Immature natural killer cell (primary cell): ENCODE results near the gene USP8. TPM values are rescaled to one million over a fixed set of nuclear protein-coding genes. Genes with fewer than 3 reads are reported as not detected.
"Not testable (repeated sequence)": the region's sequence is repeated elsewhere in the genome, so short reads cannot be mapped to it uniquely, and the experiment has no call there.

Experiments used
- DNase-seq, 3 donors: peaks; one replicate each; pipeline ENCODE4 v3.0.0; 2022; ENCODE audit warnings: mixed read lengths in 1 of 3
- H3K27ac Mint-ChIP-seq, 6 donors: one replicate each; pipeline ENCODE4 v1.8.0; 2020; ENCODE audit warnings: mixed read lengths in 6 of 6, mild to moderate bottlenecking in 5 of 6, inconsistent platforms in 4 of 6, moderate library complexity in 3 of 6
- H3K27me3 Mint-ChIP-seq, 3 donors: one replicate each; pipeline ENCODE4 v1.8.0; 2020 to 2021; ENCODE audit warnings: low read depth in 3 of 3, mild to moderate bottlenecking in 3 of 3, mixed read lengths in 3 of 3, moderate library complexity in 3 of 3, inconsistent platforms in 1 of 3
- H3K36me3 Mint-ChIP-seq, 3 donors: one replicate each; pipeline ENCODE4 v1.8.0; 2020; ENCODE audit warnings: mixed read lengths in 3 of 3, inconsistent platforms in 2 of 3, mild to moderate bottlenecking in 2 of 3
- H3K4me1 Mint-ChIP-seq, 2 donors: one replicate each; pipeline ENCODE4 v1.8.0; 2020; ENCODE audit warnings: inconsistent platforms in 2 of 2, mild to moderate bottlenecking in 2 of 2, mixed read lengths in 2 of 2, moderate library complexity in 1 of 2
- H3K4me3 Mint-ChIP-seq, 5 donors: one replicate each; pipeline ENCODE4 v1.8.0; 2020; ENCODE audit warnings: mild to moderate bottlenecking in 5 of 5, mixed read lengths in 5 of 5, inconsistent platforms in 3 of 5, moderate library complexity in 3 of 5
- H3K9me3 Mint-ChIP-seq, 6 donors: one replicate each; pipeline ENCODE4 v1.8.0; 2020; ENCODE audit warnings: mild to moderate bottlenecking in 6 of 6, mixed read lengths in 6 of 6, inconsistent platforms in 4 of 6, moderate library complexity in 3 of 6
- polyA plus RNA-seq, 3 donors: library from polyadenylated mRNA; unstranded; fragments of 300-500 nt; fragmentation: Illumina TruSeq; gene quantifications; one replicate each; pipeline ENCODE4 v1.2.3, GENCODE V29; 2021

Gene USP8
- polyA plus RNA-seq, 3 donors from 2014 or later, result 18.0 to 52.8 (median 26.8) TPM

DNA sequence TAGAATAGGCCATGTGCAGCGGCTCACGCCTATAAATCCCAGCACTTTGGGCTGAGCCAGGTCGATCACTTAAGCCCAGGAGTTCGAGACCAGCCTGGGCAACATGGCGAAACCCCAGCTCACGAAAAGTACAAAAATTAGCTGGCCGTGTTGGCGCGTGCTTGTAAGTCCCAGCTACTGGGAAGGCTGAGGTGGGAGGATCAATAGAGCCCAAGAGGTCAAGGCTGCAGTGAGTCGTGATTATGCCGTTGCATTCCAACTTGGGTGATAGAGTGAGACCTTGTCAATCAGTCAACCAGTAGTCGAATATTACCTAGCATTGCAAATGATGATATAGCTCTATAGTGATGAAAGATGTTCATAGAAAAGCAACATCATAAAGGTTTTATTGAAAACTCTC lies 51.9 kb downstream of the USP8 start:
- Mint-ChIP-seq H3K27ac (no peak overlapping the region), H3K9me3 (no peaks in the 10 kb centered on the region), H3K36me3 (peaks cover 20 to 40% (median 23%) of the 10 kb centered on the region in 3 donors)

DNA sequence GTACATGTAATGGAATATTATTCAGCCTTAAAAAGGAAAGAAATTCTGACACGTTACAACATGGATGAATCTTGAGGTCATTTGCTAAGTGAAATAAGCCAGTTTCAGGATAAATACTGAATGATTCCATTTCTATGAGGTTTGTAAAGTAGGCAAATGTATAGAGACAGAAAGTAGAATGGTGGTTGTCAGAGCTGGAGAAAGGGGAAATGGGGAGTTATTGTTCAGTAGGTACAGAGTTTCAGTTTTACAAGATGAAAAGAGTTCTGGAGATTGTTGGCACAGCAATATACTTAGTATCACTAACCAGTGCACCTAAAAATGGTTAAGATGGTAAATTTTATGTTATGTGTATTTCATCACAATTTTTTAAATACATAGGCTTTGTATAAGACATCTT lies 60.6 kb downstream of the USP8 start:
- H3K9me3 Mint-ChIP-seq, result no peaks in the 10 kb centered on the region
- peaks cover 20 to 43% (median 38%) of the 10 kb centered on the region in 3 donors for H3K36me3 Mint-ChIP-seq
- H3K4me3 Mint-ChIP-seq, result no peak overlapping the region

More for the DNA sequence above, 51.9 kb downstream of the USP8 start:
- Mint-ChIP-seq H3K27me3 (no peaks in the 10 kb centered on the region), H3K4me1 (peaks cover 3 to 9% of the 10 kb centered on the region in 2 donors), H3K4me3 (no peak overlapping the region)
- no peak for DNase-seq

DNA sequence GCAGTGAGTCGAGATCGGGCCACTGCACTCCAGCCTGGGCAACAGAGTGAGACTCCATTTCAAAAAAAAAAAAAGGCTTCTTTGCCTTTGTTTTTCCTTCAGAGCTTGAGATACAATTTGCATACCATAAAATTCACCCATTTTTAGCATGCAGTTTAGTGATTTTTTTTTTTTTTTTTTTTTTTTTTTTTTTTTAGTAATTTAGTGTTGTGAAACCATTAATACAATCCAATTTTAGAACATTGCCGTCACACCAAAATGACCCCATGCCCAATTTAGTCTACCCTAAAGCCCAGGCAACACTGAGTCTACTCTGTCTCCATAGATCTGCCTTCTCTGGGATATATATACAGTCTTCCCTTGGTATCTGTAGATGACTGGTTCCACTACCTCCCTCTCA lies 61.2 kb downstream of the USP8 start:
- H3K4me3 Mint-ChIP-seq, result no peak overlapping the region
- H3K27ac Mint-ChIP-seq, result no peak overlapping the region
- peaks cover 10 to 25% of the 10 kb centered on the region in 2 donors for H3K4me1 Mint-ChIP-seq
- H3K36me3 Mint-ChIP-seq, result peaks cover 24 to 48% (median 37%) of the 10 kb centered on the region in 3 donors
- no peak for DNase-seq
- H3K27me3 Mint-ChIP-seq, result no peaks in the 10 kb centered on the region
- H3K9me3 Mint-ChIP-seq, result no peaks in the 10 kb centered on the region

More for the DNA sequence above, 60.6 kb downstream of the USP8 start:
- peaks cover 10 to 26% of the 10 kb centered on the region in 2 donors for H3K4me1 Mint-ChIP-seq
- no peaks in the 10 kb centered on the region for H3K27me3 Mint-ChIP-seq
- no peak for DNase-seq
- H3K27ac Mint-ChIP-seq, result peak overlapping the region in 1 of 6 donors; percentile 55

DNA sequence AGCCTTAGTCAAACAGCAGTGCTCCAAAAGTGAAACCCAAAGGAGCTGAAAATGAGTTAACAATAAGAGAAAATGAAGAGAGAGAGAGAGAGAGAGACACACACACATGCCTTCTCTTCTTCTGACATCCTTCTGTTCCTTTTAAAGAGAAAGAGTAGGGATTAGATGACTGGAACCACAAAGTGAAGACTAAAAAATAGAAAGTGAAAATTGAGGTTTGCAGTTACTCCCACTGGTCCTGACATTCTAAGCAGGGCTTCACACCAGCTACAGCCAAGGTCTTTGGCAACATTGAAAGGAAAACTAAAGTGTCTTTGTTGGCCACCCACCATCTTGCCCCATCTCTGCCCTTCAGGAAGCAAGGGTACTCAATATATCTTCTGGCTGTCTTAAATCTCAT lies 63.1 kb downstream of the USP8 start:
- Mint-ChIP-seq H3K27ac (peak overlapping the region; percentile 0 to 73 (median 40)), H3K36me3 (peaks cover 13 to 47% (median 27%) of the 10 kb centered on the region in 3 donors), H3K27me3 (no peaks in the 10 kb centered on the region), H3K9me3 (no peaks in the 10 kb centered on the region), H3K4me1 (peaks cover 7 to 9% of the 10 kb centered on the region in 2 donors), H3K4me3 (no peak overlapping the region)
- DNase-seq, result no peak

DNA sequence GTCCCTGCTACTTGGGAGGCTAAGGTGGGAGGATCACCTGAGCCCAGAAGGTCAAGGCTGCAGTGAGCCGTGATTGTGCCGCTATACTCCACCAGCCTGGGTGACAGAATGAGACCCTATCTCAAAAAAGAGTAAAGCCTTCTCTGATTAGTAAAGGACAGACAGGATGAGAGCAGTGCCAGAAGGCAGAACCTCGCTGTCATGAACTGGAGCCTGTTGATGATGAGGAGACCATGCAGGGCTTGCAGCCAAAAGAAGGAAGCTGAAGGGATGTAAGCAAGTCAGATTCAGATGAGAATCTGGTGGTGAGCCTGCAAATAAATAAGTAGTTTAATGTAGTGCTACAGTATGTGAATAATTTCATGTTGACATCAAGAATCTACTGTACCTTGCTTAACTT lies 69.4 kb downstream of the USP8 start:
- DNase-seq, result no peak
- Mint-ChIP-seq H3K4me1 (no peaks in the 10 kb centered on the region), H3K4me3 (no peak overlapping the region), H3K27me3 (peaks cover 0 to 3% (median 0%) of the 10 kb centered on the region in 3 donors), H3K36me3 (peaks cover 28 to 60% (median 32%) of the 10 kb centered on the region in 3 donors), H3K27ac (no peak overlapping the region), H3K9me3 (no peaks in the 10 kb centered on the region)

DNA sequence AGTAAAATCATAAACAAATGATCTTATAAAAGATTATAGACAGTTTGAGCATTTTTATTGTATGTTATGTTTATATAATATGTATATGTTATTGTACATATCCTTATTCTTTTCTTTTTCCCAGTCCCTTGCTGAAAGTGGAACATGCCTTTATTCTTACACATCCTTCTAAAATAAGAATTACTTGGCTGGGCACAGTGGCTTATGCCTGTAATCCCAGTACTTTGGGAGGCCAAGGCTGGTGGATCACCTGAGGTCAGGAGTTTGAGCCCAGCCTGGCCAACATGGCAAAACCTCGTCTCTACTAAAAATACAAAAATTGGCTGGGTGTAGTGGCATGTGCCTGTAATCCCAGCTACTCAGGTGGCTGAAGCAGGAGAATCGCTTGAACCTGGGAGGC lies 70.3 kb downstream of the USP8 start:
- H3K36me3 Mint-ChIP-seq, result peaks cover 24 to 65% (median 32%) of the 10 kb centered on the region in 3 donors
- not testable (repeated sequence) for H3K27me3 Mint-ChIP-seq, H3K4me1 Mint-ChIP-seq, DNase-seq, H3K9me3 Mint-ChIP-seq, H3K27ac Mint-ChIP-seq, H3K4me3 Mint-ChIP-seq

DNA sequence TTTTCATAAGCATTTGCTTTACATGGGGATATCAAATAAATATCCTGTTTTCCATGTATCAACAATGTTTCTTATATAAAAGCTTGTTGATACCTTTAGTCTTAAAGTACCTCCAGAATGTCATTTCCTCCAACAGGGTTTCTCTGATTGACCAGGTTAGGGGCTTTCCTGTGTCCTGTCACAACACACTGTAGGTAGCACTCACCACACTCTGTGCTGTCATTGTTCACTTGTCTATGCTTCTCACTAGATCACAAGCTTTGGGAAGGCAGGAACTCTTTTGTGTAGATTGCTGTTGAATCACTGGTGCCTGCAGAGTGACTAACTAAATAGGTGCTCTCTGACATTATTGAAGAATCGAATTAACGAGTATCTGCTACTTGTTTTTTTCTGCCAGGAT lies 72.5 kb downstream of the USP8 start:
- Mint-ChIP-seq H3K27me3 (peaks cover 0 to 3% (median 0%) of the 10 kb centered on the region in 3 donors), H3K9me3 (no peaks in the 10 kb centered on the region), H3K27ac (no peak overlapping the region), H3K36me3 (peaks cover 17 to 58% (median 29%) of the 10 kb centered on the region in 3 donors), H3K4me1 (no peaks in the 10 kb centered on the region), H3K4me3 (no peak overlapping the region)
- DNase-seq, result no peak

DNA sequence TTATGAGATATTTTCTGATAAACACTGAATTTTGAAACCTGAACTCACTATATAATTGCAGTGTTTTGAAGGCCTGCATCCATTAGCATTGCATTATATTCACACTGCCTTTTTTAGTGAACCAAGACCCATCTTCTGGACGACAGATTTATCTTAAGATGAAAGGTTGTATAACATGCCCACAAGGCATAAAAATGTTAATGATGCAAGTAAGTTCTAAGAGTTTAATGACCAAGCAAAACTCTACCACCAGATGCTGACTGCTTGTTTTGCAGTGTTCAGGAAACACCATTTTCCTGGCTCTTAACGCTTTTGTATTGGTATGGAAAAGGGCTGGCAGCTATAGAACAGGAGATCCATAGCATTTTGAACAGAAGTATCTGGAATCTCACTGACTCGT lies 76.1 kb downstream of the USP8 start:
- Mint-ChIP-seq H3K9me3 (no peaks in the 10 kb centered on the region), H3K4me3 (no peak overlapping the region), H3K27me3 (peaks cover 0 to 3% (median 0%) of the 10 kb centered on the region in 3 donors), H3K36me3 (peaks cover 11 to 43% (median 19%) of the 10 kb centered on the region in 3 donors), H3K4me1 (peaks cover 10 to 14% of the 10 kb centered on the region in 2 donors), H3K27ac (peak overlapping the region in 1 of 6 donors; percentile 58)
- DNase-seq, result no peak

DNA sequence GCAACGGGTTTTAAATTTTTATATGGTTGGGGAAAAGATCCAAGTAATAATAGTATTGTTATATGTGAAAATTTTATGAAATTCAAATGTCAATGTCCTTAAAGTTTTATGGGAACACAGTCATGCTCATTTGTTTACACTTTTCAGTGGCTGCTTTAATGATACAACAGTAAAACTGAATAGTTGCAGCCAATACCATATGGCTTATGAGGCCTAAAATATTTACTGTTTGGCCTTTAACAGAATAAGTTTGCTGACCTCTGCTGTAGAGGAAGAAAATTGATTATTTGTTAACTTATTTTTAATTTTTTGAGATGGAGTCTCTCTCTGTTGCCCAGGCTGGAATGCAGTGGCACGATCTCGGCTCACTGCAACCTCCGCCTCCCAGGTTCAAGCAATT lies 77.6 kb downstream of the USP8 start:
- no peak overlapping the region for H3K27ac Mint-ChIP-seq
- H3K4me3 Mint-ChIP-seq, result no peak overlapping the region
- H3K9me3 Mint-ChIP-seq, result no peaks in the 10 kb centered on the region
- peaks cover 10 to 14% of the 10 kb centered on the region in 2 donors for H3K4me1 Mint-ChIP-seq
- H3K27me3 Mint-ChIP-seq, result peaks cover 0 to 3% (median 0%) of the 10 kb centered on the region in 3 donors
- no peak for DNase-seq
- H3K36me3 Mint-ChIP-seq, result peaks cover 5 to 36% (median 13%) of the 10 kb centered on the region in 3 donors

DNA sequence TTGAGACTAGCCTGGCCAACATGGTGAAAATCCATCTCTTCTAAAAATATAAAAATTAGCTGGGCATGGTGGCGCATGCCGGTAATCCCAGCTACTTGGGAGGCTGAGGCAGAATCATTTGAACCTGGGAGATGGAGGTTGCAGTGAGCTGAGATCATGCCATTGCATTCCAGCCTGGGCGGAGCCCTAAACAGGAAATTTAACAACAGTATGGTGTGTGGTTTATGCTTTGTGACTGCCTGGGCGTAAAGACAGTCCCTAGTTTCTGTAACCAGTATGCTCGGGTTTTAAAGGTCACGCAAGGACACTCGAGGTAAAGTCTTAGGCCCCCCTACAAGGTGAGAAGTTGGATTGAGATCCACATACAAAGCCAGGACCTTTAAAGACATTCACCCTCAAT lies 78.9 kb downstream of the USP8 start:
- peak overlapping the region in 2 of 6 donors; percentile 57 to 65 for H3K27ac Mint-ChIP-seq
- H3K4me3 Mint-ChIP-seq, result no peak overlapping the region
- H3K27me3 Mint-ChIP-seq, result peaks cover 0 to 3% (median 2%) of the 10 kb centered on the region in 3 donors
- H3K4me1 Mint-ChIP-seq, result peaks cover 10 to 14% of the 10 kb centered on the region in 2 donors
- H3K9me3 Mint-ChIP-seq, result no peaks in the 10 kb centered on the region
- DNase-seq, result no peak
- peaks cover 5 to 32% (median 13%) of the 10 kb centered on the region in 3 donors for H3K36me3 Mint-ChIP-seq

DNA sequence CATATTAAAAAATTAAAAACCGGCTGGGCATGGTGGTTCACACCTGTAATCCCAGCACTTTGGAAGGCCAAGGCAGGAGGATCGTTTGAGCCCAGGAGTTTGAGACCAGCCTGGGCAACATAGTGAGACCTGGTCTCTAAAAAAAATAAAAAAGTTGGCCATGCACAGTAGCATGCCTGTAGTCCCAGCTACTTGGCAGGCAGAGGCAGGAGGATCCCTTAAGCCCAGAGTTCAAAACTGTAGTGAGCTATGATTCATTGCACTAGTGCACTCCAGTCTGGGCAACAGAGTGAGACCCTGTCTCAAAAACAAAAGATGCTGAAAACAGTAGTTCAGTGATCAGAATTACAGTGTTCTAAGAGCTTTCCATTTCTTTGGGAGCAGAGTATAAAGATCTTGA lies 81.5 kb downstream of the USP8 start:
- H3K9me3 Mint-ChIP-seq, H3K4me3 Mint-ChIP-seq, H3K27me3 Mint-ChIP-seq, DNase-seq: not testable (repeated sequence)
- Mint-ChIP-seq H3K27ac (peak overlapping the region in 1 of 6 donors; percentile 33), H3K36me3 (peaks cover 5 to 14% (median 5%) of the 10 kb centered on the region in 3 donors), H3K4me1 (peaks cover 10 to 14% of the 10 kb centered on the region in 2 donors)

DNA sequence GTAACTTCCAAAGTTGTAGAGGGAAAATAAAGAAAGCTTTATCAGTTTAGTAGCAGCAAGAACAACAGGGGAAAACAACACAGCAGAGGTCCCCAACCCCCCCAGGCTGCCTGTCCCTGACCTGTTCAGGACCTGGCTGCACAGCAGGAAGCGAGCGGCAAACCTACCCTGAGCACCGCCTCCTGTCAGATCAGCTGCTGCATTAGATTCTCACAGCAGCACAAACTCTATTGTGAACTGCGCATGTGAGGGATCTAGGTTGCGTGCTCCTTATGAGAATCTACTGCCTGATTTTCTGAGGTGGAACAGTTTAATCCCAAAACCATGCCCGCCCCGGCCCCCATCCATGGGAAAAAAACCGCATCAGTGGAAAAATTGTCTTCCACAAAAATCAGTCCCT lies 81.9 kb downstream of the USP8 start:
- no peaks in the 10 kb centered on the region for H3K9me3 Mint-ChIP-seq
- H3K4me3 Mint-ChIP-seq, result no peak overlapping the region
- H3K27ac Mint-ChIP-seq, result no peak overlapping the region
- peaks cover 10 to 14% of the 10 kb centered on the region in 2 donors for H3K4me1 Mint-ChIP-seq
- no peak for DNase-seq
- peaks cover 0 to 3% (median 2%) of the 10 kb centered on the region in 3 donors for H3K27me3 Mint-ChIP-seq
- H3K36me3 Mint-ChIP-seq, result peaks cover 3 to 14% (median 5%) of the 10 kb centered on the region in 3 donors

DNA sequence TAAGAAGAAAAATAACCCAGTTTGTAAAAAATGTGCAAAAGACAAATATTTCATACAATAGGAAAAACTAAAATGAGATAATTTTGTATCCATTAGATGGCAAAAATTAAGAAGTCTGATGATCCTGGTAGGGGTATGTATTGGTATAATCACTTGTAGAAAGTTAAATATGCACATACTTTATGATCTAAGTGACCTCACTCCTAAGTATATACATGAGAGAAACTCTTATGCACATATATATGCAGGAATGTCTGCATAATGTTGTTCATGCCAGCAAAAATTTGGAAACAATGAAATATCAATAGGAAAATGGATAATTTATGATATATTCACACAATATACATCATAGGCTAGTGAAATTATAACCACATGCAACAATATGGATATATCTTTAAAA lies 88.8 kb downstream of the USP8 start:
- Mint-ChIP-seq H3K36me3 (no peaks in the 10 kb centered on the region), H3K4me3 (no peak overlapping the region), H3K27me3 (peaks cover 0 to 2% (median 0%) of the 10 kb centered on the region in 3 donors), H3K27ac (no peak overlapping the region), H3K9me3 (peaks cover 0 to 3% (median 0%) of the 10 kb centered on the region in 6 donors), H3K4me1 (no peaks in the 10 kb centered on the region)
- DNase-seq, result no peak

DNA sequence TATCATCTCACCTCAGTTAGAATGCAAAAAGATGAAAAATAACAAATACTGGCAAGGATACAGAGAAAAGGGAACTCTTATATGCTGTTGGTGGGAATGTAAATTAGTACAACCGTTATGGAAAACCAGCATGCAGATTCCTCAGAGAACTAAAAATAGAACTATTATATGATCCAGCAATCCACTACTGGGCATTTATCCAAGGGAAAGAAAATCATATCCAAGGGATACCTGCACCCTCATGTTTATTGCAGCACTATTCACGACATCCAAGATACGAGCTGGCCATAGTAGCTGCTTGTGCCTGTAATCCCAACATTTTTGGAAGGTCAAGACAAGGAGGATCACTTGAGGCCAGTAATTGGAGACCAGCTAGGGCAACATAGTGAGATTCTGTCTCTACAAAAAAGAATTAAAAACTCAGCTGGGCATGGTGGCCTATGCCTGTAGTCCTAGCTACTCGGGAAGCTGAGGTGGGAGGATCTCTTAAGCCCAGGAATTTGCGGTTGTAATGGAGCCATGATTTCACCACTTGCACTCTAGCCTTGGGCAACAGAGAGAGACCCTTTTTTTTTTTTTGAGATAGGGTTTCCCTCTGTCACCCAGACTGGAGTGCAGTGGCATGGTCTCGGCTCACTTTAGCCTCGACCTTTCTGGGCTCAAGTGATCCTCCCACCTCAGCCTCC lies 95.7 kb downstream of the USP8 start:
- peaks cover 0 to 8% (median 4%) of the 10 kb centered on the region in 3 donors for H3K36me3 Mint-ChIP-seq
- H3K27ac Mint-ChIP-seq, result no peak overlapping the region
- no peaks in the 10 kb centered on the region for H3K4me1 Mint-ChIP-seq
- H3K4me3 Mint-ChIP-seq, result no peak overlapping the region
- peaks cover 0 to 3% (median 0%) of the 10 kb centered on the region in 6 donors for H3K9me3 Mint-ChIP-seq
- DNase-seq, result no peak
- no peaks in the 10 kb centered on the region for H3K27me3 Mint-ChIP-seq
